ENCODE data around the gene CNFN.

DNA sequence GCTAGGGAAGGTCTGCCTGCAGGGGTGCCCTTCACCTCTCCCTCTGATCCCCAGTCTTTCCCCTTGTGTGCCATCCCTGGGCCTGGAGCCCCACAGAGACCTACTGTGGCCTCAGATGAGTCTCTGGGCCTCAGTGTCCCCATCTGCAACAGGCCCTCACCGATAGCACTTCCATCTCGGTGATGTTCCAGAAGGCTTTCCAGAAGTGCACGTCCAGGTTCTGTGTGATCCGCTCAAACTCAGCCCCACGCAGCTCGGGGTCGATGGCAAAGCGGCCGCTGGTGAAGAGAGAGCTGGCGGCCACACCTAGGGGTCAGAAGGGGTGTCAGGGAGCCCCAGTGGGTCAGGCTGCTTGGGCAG is 17.7 kb upstream of the CNFN start:
- TF ChIP-seq ZNF274 (IDR thresholded peaks at IDR 0.05; ENCODE audit: low read depth, low read length) = no peak
- TF ChIP-seq YY1 (IDR thresholded peaks at IDR 0.05; ENCODE audit: insufficient read depth, insufficient read length) = no peak

All from NT2/D1 (cell line).